ENCODE measurements around the gene ACIN1. TPM values are rescaled to one million over a fixed set of nuclear protein-coding genes. Genes with fewer than 3 reads are reported as not detected.

ACIN1 gene
- total and polyA plus RNA-seq, 2 of the 13 experiments (the other 11 are each of a cell fraction or from before 2014, with no cell fraction given): 165 to 183 TPM

DNA sequence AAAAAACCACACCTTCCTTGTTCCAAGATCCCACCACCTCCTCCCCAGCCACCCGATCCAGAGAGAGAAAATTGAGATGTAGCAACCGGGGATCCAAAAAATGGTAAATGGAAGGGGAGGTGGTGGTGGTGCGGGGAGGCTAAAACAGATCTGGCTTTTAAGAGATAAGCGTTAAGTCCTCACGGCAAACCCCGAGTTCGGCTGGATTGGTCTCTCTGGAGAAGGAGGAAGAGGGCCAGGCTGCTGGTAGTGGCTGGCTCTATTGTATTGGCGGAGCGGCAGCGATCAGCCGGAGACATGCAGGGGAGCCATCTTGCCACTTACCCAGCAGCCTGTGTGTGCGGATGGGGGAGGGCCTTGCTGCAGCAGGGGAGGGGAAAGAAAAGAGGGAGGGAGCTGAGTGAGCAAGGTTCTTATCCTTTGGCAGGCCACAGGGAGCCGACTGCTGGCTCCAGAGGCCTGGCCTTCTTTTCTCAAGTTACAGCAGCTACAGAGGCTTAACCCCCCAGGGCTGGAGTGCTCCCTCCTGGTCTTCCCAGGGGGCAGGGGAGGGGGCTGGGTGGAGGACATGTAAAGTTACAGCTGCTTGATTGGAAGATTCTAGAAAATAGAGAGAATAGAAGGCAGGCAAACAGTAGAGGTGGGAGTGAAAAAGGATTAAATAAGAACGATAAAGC lies 23.6 kb downstream of the ACIN1 start (continued):
- no peak; the same call in 1 of the 2 replicates for TF ChIP-seq MEIS1 (CRISPR knock-in tag; IDR thresholded peaks at IDR 0.05; ENCODE audit: borderline replicate concordance)
- peak; percentile 99 for TF ChIP-seq AHR (CRISPR knock-in tag; IDR thresholded peaks at IDR 0.05)
- TF ChIP-seq ZNF446 (CRISPR knock-in tag; IDR thresholded peaks at IDR 0.05): peak; percentile 75; the same call in 1 of the 2 replicates
- peak; percentile 60; the same call in 1 of the 2 replicates for TF ChIP-seq ZNF776 (CRISPR knock-in tag; IDR thresholded peaks at IDR 0.05)
- peak in 1 of 2 experiments; percentile 77; a peak in 2 of 4 replicates for TF ChIP-seq KLF16 (CRISPR knock-in tag; IDR thresholded peaks at IDR 0.05)
- peak; percentile 50; the same call in 1 of the 2 replicates for TF ChIP-seq ETV6 (CRISPR knock-in tag; conservative IDR thresholded peaks at IDR 0.05)
- TF ChIP-seq, protein P1, sequence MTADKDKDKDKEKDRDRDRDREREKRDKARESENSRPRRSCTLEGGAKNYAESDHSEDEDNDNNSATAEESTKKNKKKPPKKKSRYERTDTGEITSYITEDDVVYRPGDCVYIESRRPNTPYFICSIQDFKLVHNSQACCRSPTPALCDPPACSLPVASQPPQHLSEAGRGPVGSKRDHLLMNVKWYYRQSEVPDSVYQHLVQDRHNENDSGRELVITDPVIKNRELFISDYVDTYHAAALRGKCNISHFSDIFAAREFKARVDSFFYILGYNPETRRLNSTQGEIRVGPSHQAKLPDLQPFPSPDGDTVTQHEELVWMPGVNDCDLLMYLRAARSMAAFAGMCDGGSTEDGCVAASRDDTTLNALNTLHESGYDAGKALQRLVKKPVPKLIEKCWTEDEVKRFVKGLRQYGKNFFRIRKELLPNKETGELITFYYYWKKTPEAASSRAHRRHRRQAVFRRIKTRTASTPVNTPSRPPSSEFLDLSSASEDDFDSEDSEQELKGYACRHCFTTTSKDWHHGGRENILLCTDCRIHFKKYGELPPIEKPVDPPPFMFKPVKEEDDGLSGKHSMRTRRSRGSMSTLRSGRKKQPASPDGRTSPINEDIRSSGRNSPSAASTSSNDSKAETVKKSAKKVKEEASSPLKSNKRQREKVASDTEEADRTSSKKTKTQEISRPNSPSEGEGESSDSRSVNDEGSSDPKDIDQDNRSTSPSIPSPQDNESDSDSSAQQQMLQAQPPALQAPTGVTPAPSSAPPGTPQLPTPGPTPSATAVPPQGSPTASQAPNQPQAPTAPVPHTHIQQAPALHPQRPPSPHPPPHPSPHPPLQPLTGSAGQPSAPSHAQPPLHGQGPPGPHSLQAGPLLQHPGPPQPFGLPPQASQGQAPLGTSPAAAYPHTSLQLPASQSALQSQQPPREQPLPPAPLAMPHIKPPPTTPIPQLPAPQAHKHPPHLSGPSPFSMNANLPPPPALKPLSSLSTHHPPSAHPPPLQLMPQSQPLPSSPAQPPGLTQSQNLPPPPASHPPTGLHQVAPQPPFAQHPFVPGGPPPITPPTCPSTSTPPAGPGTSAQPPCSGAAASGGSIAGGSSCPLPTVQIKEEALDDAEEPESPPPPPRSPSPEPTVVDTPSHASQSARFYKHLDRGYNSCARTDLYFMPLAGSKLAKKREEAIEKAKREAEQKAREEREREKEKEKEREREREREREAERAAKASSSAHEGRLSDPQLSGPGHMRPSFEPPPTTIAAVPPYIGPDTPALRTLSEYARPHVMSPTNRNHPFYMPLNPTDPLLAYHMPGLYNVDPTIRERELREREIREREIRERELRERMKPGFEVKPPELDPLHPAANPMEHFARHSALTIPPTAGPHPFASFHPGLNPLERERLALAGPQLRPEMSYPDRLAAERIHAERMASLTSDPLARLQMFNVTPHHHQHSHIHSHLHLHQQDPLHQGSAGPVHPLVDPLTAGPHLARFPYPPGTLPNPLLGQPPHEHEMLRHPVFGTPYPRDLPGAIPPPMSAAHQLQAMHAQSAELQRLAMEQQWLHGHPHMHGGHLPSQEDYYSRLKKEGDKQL (CRISPR knock-in tag; IDR thresholded peaks at IDR 0.05; ENCODE audit: low read depth): no peak
- TF ChIP-seq ZFX (CRISPR knock-in tag; IDR thresholded peaks at IDR 0.05; ENCODE audit: low read depth): peak; percentile 89
- no peak for TF ChIP-seq ZNF660 (CRISPR knock-in tag; IDR thresholded peaks at IDR 0.05; ENCODE audit: borderline replicate concordance, low read depth)
- no peak for TF ChIP-seq XBP1 (CRISPR knock-in tag; IDR thresholded peaks at IDR 0.05)
- no peak for TF ChIP-seq ZNF296 (CRISPR knock-in tag; conservative IDR thresholded peaks at IDR 0.05)
- TF ChIP-seq BORCS8-MEF2B (CRISPR knock-in tag; IDR thresholded peaks at IDR 0.05): peak; percentile 61
- peak; percentile 92 for TF ChIP-seq HBP1 (CRISPR knock-in tag; IDR thresholded peaks at IDR 0.05; ENCODE audit: low read depth)
- TF ChIP-seq PTBP1 (IDR thresholded peaks at IDR 0.05; ENCODE audit: low read depth, low read length, poor library complexity, severe bottlenecking): peak; percentile 95
- 0 out of 2 replicates have a peak, but pooled peaks have one; percentile 78 for TF ChIP-seq AKAP8 (CRISPR knock-in tag; IDR thresholded peaks at IDR 0.05)
- TF ChIP-seq ARNTL (CRISPR knock-in tag; IDR thresholded peaks at IDR 0.05): peak; percentile 54; the same call in 1 of the 2 replicates
- TF ChIP-seq ZNF629 (CRISPR knock-in tag; conservative IDR thresholded peaks at IDR 0.05): no peak
- TF ChIP-seq BHLHE40 (IDR thresholded peaks at IDR 0.05; ENCODE audit: low read length): 0 out of 2 replicates have a peak, but pooled peaks have one; percentile 24
- peak; percentile 96 for TF ChIP-seq CBX5 (CRISPR knock-in tag; IDR thresholded peaks at IDR 0.05; ENCODE audit: borderline replicate concordance)
- peak; percentile 99 for TF ChIP-seq KAT7 (CRISPR knock-in tag; IDR thresholded peaks at IDR 0.05; ENCODE audit: borderline replicate concordance)
- TF ChIP-seq CREB3 (CRISPR knock-in tag; IDR thresholded peaks at IDR 0.05): no peak
- no peak for TF ChIP-seq HNRNPH1 (optimal IDR thresholded peaks at IDR 0.05; ENCODE audit: low read depth, low read length)

All from HepG2 (cell line).